ENCODE results near the gene NF2.

The NF2 gene

GRCh38 chr22:29670626-29671025 is 67.2 kb downstream of the NF2 start:
- no peaks in the 10 kb centered on the region; the same call in 1 of the 2 replicates for H4K20me1 ChIP-seq (ENCODE audit: insufficient read depth, low read length)
- H3K4me3 ChIP-seq (ENCODE audit: low read length) = no peak overlapping the region
- H3K27me3 ChIP-seq (ENCODE audit: low read depth, low read length) = no peaks in the 10 kb centered on the region
- no peaks in the 10 kb centered on the region for H3K4me1 ChIP-seq (ENCODE audit: low read length)
- no peak overlapping the region for H2AFZ ChIP-seq (ENCODE audit: low read depth, low read length)
- TF ChIP-seq EZH2phosphoT487 (IDR thresholded peaks at IDR 0.05; ENCODE audit: low read depth) = no peak
- no peak for TF ChIP-seq CTCF (IDR thresholded peaks at IDR 0.05; ENCODE audit: low read depth, low read length)
- no peak overlapping the region for H3K27ac ChIP-seq (ENCODE audit: low read length)
- H3K36me3 ChIP-seq (replicated peaks; ENCODE audit: low read depth, low read length) = peaks cover 44% of the 10 kb centered on the region
- H3K4me2 ChIP-seq (ENCODE audit: low read length) = no peak overlapping the region
- H3K9me3 ChIP-seq (ENCODE audit: insufficient read depth, low read length) = no peaks in the 10 kb centered on the region
- H3K79me2 ChIP-seq (ENCODE audit: low read length) = no peaks in the 10 kb centered on the region
- H3K9ac ChIP-seq (ENCODE audit: low read length) = no peak overlapping the region

- Histone ChIP-seq H3K79me2 (ENCODE audit: low read length) (no peaks in the 10 kb centered on the region), H3K4me3 (ENCODE audit: low read length) (no peak overlapping the region), H3K4me2 (ENCODE audit: low read length) (no peak overlapping the region), H3K9me3 (ENCODE audit: insufficient read depth, low read length) (no peaks in the 10 kb centered on the region), H2AFZ (ENCODE audit: low read depth, low read length) (no peak overlapping the region), H3K27ac (ENCODE audit: low read length) (no peak overlapping the region), H3K4me1 (ENCODE audit: low read length) (no peaks in the 10 kb centered on the region), H3K9ac (ENCODE audit: low read length) (no peak overlapping the region), H3K36me3 (replicated peaks; ENCODE audit: low read depth, low read length) (peaks cover 57% of the 10 kb centered on the region), H3K27me3 (ENCODE audit: low read depth, low read length) (no peaks in the 10 kb centered on the region), H4K20me1 (ENCODE audit: insufficient read depth, low read length) (no peaks in the 10 kb centered on the region; the same call in 1 of the 2 replicates)
- TF ChIP-seq EZH2phosphoT487 (IDR thresholded peaks at IDR 0.05; ENCODE audit: low read depth) (no peak), CTCF (IDR thresholded peaks at IDR 0.05; ENCODE audit: low read depth, low read length) (no peak)
Observed at GRCh38 chr22:29673361-29674066, 70.1 kb downstream of the NF2 start.

GRCh38 chr22:29674121-29674520 is 70.7 kb downstream of the NF2 start:
- H3K79me2 ChIP-seq (ENCODE audit: low read length) = no peaks in the 10 kb centered on the region
- H2AFZ ChIP-seq (ENCODE audit: low read depth, low read length) = no peak overlapping the region
- peaks cover 57% of the 10 kb centered on the region for H3K36me3 ChIP-seq (replicated peaks; ENCODE audit: low read depth, low read length)
- no peak overlapping the region for H3K4me3 ChIP-seq (ENCODE audit: low read length)
- no peaks in the 10 kb centered on the region; the same call in 1 of the 2 replicates for H4K20me1 ChIP-seq (ENCODE audit: insufficient read depth, low read length)
- H3K27me3 ChIP-seq (ENCODE audit: low read depth, low read length) = no peaks in the 10 kb centered on the region
- H3K4me1 ChIP-seq (ENCODE audit: low read length) = no peaks in the 10 kb centered on the region
- TF ChIP-seq CTCF (IDR thresholded peaks at IDR 0.05; ENCODE audit: low read depth, low read length) (no peak), EZH2phosphoT487 (IDR thresholded peaks at IDR 0.05; ENCODE audit: low read depth) (no peak)
- no peak overlapping the region for H3K4me2 ChIP-seq (ENCODE audit: low read length)
- H3K27ac ChIP-seq (ENCODE audit: low read length) = no peak overlapping the region
- no peaks in the 10 kb centered on the region for H3K9me3 ChIP-seq (ENCODE audit: insufficient read depth, low read length)
- no peak overlapping the region for H3K9ac ChIP-seq (ENCODE audit: low read length)

GRCh38 chr22:29679316-29679715 is 75.9 kb downstream of the NF2 start:
- TF ChIP-seq EZH2phosphoT487 (IDR thresholded peaks at IDR 0.05; ENCODE audit: low read depth) = no peak
- no peak for TF ChIP-seq CTCF (IDR thresholded peaks at IDR 0.05; ENCODE audit: low read depth, low read length)
- no peaks in the 10 kb centered on the region for H4K20me1 ChIP-seq (ENCODE audit: insufficient read depth, low read length)
- H3K9ac ChIP-seq (ENCODE audit: low read length) = no peak overlapping the region
- peaks cover 66% of the 10 kb centered on the region for H3K36me3 ChIP-seq (replicated peaks; ENCODE audit: low read depth, low read length)
- H3K79me2 ChIP-seq (ENCODE audit: low read length) = no peaks in the 10 kb centered on the region
- H3K4me1 ChIP-seq (ENCODE audit: low read length) = no peaks in the 10 kb centered on the region
- no peaks in the 10 kb centered on the region for H3K27me3 ChIP-seq (ENCODE audit: low read depth, low read length)
- no peak overlapping the region for H3K4me2 ChIP-seq (ENCODE audit: low read length)
- H2AFZ ChIP-seq (ENCODE audit: low read depth, low read length) = no peak overlapping the region
- H3K9me3 ChIP-seq (ENCODE audit: insufficient read depth, low read length) = no peaks in the 10 kb centered on the region
- no peak overlapping the region for H3K27ac ChIP-seq (ENCODE audit: low read length)
- no peak overlapping the region for H3K4me3 ChIP-seq (ENCODE audit: low read length)

Data from OCI-LY3 (cell line).